Epithelial cell of proximal tubule (primary cell): ENCODE measurements around the gene ADAR. TPM values are rescaled to one million over a fixed set of nuclear protein-coding genes. Genes with fewer than 3 reads are reported as not detected.

Experiments used
- DNase-seq: peaks from one replicate; pipeline ENCODE4 v3.0.0-alpha.2; 2011; ENCODE audit warnings: low read depth
- H3K4me3 ChIP-seq: 2 replicates; pipeline ENCODE4 v1.5.1; 2011; ENCODE audit warnings: low read depth, mild to moderate bottlenecking, low read length
- total RNA-seq: library from RNA; depleted of rRNA; stranded (reverse); fragments of >200 nt; gene quantifications from 2 replicates; pipeline ENCODE4 v1.2.3, GENCODE V29; 2015
- TF ChIP-seq, protein P1 (sequence below): conservative IDR thresholded peaks from 2 replicates; pipeline ENCODE4 v1.5.1; 2012; ENCODE audit warnings: low read depth, mild to moderate bottlenecking, low read length

ADAR gene
- total RNA-seq, 1 donor from 2014 or later: 63.4 TPM

DNA sequence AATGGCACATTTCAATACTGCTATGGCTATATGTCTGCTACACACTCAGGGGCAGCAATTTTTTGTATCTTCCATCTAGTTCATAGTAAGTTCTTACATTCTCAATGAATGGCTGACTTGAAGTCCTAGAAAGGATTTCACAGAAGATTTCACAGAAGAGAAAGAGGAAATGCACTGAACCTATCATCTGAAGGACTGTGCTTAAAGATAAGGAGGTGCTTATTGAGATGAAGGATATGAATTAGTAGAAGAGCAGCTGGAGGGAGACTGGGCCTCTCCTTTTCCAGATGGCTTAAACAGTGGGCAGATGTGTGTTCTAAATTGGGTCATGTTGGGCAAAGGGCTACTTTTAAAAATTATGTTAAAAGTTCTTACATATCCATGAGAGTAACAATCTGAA is 14.6 kb downstream of the ADAR start:
- TF ChIP-seq, protein P1, sequence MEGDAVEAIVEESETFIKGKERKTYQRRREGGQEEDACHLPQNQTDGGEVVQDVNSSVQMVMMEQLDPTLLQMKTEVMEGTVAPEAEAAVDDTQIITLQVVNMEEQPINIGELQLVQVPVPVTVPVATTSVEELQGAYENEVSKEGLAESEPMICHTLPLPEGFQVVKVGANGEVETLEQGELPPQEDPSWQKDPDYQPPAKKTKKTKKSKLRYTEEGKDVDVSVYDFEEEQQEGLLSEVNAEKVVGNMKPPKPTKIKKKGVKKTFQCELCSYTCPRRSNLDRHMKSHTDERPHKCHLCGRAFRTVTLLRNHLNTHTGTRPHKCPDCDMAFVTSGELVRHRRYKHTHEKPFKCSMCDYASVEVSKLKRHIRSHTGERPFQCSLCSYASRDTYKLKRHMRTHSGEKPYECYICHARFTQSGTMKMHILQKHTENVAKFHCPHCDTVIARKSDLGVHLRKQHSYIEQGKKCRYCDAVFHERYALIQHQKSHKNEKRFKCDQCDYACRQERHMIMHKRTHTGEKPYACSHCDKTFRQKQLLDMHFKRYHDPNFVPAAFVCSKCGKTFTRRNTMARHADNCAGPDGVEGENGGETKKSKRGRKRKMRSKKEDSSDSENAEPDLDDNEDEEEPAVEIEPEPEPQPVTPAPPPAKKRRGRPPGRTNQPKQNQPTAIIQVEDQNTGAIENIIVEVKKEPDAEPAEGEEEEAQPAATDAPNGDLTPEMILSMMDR: no peak
- DNase-seq: no peak
- no peak overlapping the region for H3K4me3 ChIP-seq

GRCh38 chr1:154591206-154591605 is 16.8 kb downstream of the ADAR start:
- no peak for DNase-seq
- no peak overlapping the region for H3K4me3 ChIP-seq
- TF ChIP-seq, protein P1: no peak

DNA sequence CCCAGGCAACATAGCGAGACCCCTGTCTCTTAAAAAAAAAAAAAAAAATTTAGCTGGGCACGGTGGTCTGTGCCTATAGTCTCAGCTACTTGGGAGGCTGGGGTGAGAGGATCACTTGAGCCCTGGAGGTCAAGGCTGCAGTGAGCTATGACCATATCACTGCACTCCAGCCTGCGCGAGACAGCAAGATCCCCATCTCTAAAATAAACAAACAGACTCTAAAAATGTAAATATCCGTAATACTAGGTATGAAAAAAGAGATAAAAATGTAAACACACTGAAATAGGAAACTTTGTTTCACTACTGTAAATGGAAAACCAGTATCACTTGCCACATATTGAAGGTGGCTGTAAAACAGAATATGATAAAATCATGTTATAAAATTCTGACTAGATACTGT is 17.2 kb downstream of the ADAR start:
- H3K4me3 ChIP-seq: no peak overlapping the region
- no peak for DNase-seq
- TF ChIP-seq, protein P1: no peak

DNA sequence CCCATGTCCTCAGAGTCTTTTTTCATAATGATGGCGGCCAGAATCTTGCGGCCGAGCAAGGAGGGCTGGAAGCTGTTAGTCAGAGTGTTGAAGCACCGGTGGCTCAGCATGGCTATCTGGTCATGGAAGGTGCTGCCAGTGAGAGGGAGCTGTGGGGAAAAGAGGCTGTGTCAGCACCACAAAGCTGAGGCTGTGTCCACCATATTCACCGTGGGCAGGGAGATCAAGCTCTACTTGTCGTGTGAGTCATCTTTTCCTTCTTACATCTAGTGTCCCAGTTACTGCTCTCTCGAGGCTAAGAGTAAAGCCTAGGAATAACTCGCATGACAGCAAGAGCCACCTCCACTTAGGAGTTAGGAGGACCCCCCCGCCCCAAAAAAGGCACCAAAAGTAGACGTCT is 18.2 kb downstream of the ADAR start:
- no peak overlapping the region for H3K4me3 ChIP-seq
- TF ChIP-seq, protein P1: no peak
- no peak for DNase-seq

GRCh38 chr1:154586641-154587040 is 21.3 kb downstream of the ADAR start:
- TF ChIP-seq, protein P1: no peak
- no peak for DNase-seq
- no peak overlapping the region for H3K4me3 ChIP-seq

GRCh38 chr1:154586231-154586630 is 21.8 kb downstream of the ADAR start:
- TF ChIP-seq, protein P1: no peak
- DNase-seq: no peak
- H3K4me3 ChIP-seq: no peak overlapping the region

GRCh38 chr1:154584267-154584994 is 23.6 kb downstream of the ADAR start:
- H3K4me3 ChIP-seq: no peak overlapping the region
- TF ChIP-seq, protein P1: no peak
- DNase-seq: no peak
